Dermis blood vessel endothelial cell (primary cell): Measurements from ENCODE around the gene CLCN3. TPM values are rescaled to one million over a fixed set of nuclear protein-coding genes. Genes with fewer than 3 reads are reported as not detected.

ENCODE experiments used
- total RNA-seq: library from RNA; depleted of rRNA; stranded (reverse); fragments of >200 nt; gene quantifications from 2 replicates; pipeline ENCODE4 v1.2.3, GENCODE V29; 2014

Gene CLCN3
- total RNA-seq, 1 donor from 2014 or later = 91.6 TPM

Other genes with a start within 250 kb of the CLCN3 start
- 7.8 and 13.4 TPM in 2 replicates for gene NEK1, start 8.0 kb upstream of the CLCN3 start, total RNA-seq
- gene HPF1, start 137.4 kb downstream of the CLCN3 start, total RNA-seq = 23.0 and 38.3 TPM in 2 replicates